Kidney epithelial cell (primary cell): ENCODE results near the gene KMT5B. TPM values are rescaled to one million over a fixed set of nuclear protein-coding genes. Genes with fewer than 3 reads are reported as not detected.

Source experiments
- DNase-seq: peaks from one replicate; pipeline ENCODE4 v3.0.0-alpha.2; 2010; ENCODE audit warnings: low read depth
- H3K27me3 ChIP-seq: 2 replicates; pipeline ENCODE4 v1.6.0; 2011; ENCODE audit warnings: low read length; ENCODE audit not compliant: control insufficient read depth, insufficient read depth
- H3K36me3 ChIP-seq: 2 replicates; pipeline ENCODE4 v1.5.1; 2011; ENCODE audit warnings: low read length; ENCODE audit not compliant: control insufficient read depth, insufficient read depth
- H3K4me3 ChIP-seq: 2 replicates; pipeline ENCODE4 v1.5.1; 2011; ENCODE audit warnings: low read depth, mild to moderate bottlenecking, control low read depth, low read length
- CTCF ChIP-seq: IDR thresholded peaks from 2 replicates; pipeline ENCODE4 v1.5.1; 2011; ENCODE audit warnings: mild to moderate bottlenecking, moderate library complexity, low read length, control low read depth, inconsistent platforms; ENCODE audit not compliant: insufficient read depth, poor library complexity, severe bottlenecking
- total RNA-seq: library from RNA; depleted of rRNA; stranded (reverse); fragments of >200 nt; gene quantifications from 2 replicates; pipeline ENCODE4 v1.2.3, GENCODE V29; 2015

Gene KMT5B
- total RNA-seq, 1 donor from 2014 or later, result 25.7 TPM

GRCh38 chr11:68189888-68190287, 23.2 kb downstream of the KMT5B start:
- H3K36me3 ChIP-seq, result no peaks in the 10 kb centered on the region
- TF ChIP-seq CTCF, result no peak
- no peak for DNase-seq
- H3K27me3 ChIP-seq, result no peaks in the 10 kb centered on the region
- no peak overlapping the region for H3K4me3 ChIP-seq

GRCh38 chr11:68189082-68189481, 24.0 kb downstream of the KMT5B start:
- no peak for TF ChIP-seq CTCF
- DNase-seq, result no peak
- Histone ChIP-seq H3K36me3 (no peaks in the 10 kb centered on the region), H3K4me3 (no peak overlapping the region), H3K27me3 (no peaks in the 10 kb centered on the region)

- no peaks in the 10 kb centered on the region for H3K36me3 ChIP-seq
- no peak overlapping the region for H3K4me3 ChIP-seq
- TF ChIP-seq CTCF, result no peak
- H3K27me3 ChIP-seq, result no peaks in the 10 kb centered on the region
- DNase-seq, result no peak
Observed at GRCh38 chr11:68186061-68186460, 27.0 kb downstream of the KMT5B start.

- Histone ChIP-seq H3K4me3 (no peak overlapping the region), H3K36me3 (no peaks in the 10 kb centered on the region), H3K27me3 (no peaks in the 10 kb centered on the region)
- no peak for TF ChIP-seq CTCF
- no peak for DNase-seq
Observed at GRCh38 chr11:68181719-68182451, 31.2 kb downstream of the KMT5B start.

- no peak for DNase-seq
- Histone ChIP-seq H3K27me3 (no peaks in the 10 kb centered on the region), H3K36me3 (no peaks in the 10 kb centered on the region)
Observed at GRCh38 chr11:68179847-68180246, 33.2 kb downstream of the KMT5B start.

More at GRCh38 chr11:68179847-68180246, 33.2 kb downstream of the KMT5B start:
- no peak for TF ChIP-seq CTCF
- H3K4me3 ChIP-seq, result no peak overlapping the region
